H1 (cell line): Measurements from ENCODE around the gene OLA1. TPM values are rescaled to one million over a fixed set of nuclear protein-coding genes. Genes with fewer than 3 reads are reported as not detected.

Experiments
- CTCF ChIA-PET: fragments of 300-600 bp; sonication (Branson Sonifier 250); formaldehyde crosslinking; loops from one replicate; lab custom pipeline; 2021; ENCODE audit not compliant: partially characterized antibody; lab: Charles Lee
- POLR2A ChIA-PET: fragments of 300-600 bp; sonication (Branson Sonifier 250); formaldehyde crosslinking; loops from one replicate; lab custom pipeline; 2021; ENCODE audit warnings: inconsistent platforms; ENCODE audit not compliant: partially characterized antibody; lab: Charles Lee
- DNase-seq, 2 experiments: peaks; one replicate each; pipeline versions ENCODE4 v3.0.0 to v3.0.0-alpha.2; 2010 to 2022; ENCODE audit warnings: low spot score in 2 of 2, low read depth in 1 of 2, mixed read lengths in 1 of 2
- FAIRE-seq: peaks from 2 replicates; lab custom pipeline; 2011; peaks lifted over from hg19 to GRCh38; lab: Jason Lieb, UNC
- H2AFZ ChIP-seq: 2 replicates; pipeline ENCODE4 v1.8.1; 2012; ENCODE audit warnings: low read length, inconsistent platforms
- H2AK5ac ChIP-seq: 2 replicates; pipeline ENCODE4 v1.6.1; 2013; ENCODE audit warnings: low read depth, low read length
- H2BK120ac ChIP-seq: replicated peaks from 2 replicates; pipeline ENCODE3; 2013; ENCODE audit warnings: low read depth, low read length, inconsistent platforms
- H2BK12ac ChIP-seq: 2 replicates; pipeline ENCODE4 v1.6.1; 2013; ENCODE audit warnings: low read depth, low read length
- H2BK15ac ChIP-seq: 2 replicates; pipeline ENCODE4 v1.6.1; 2013; ENCODE audit warnings: low read length
- H2BK20ac ChIP-seq: 2 replicates; pipeline ENCODE4 v1.6.1; 2013; ENCODE audit warnings: low read length
- H2BK5ac ChIP-seq: 2 replicates; pipeline ENCODE4 v1.6.1; 2013; ENCODE audit warnings: low read depth, low read length
- H3K14ac ChIP-seq: 2 replicates; pipeline ENCODE4 v1.6.1; 2013; ENCODE audit warnings: inconsistent platforms; ENCODE audit not compliant: insufficient read length
- H3K18ac ChIP-seq: 2 replicates; pipeline ENCODE4 v1.6.1; 2013; ENCODE audit warnings: low read length; ENCODE audit errors: extremely low read depth
- H3K23ac ChIP-seq: 2 replicates; pipeline ENCODE4 v1.6.1; 2013; ENCODE audit warnings: inconsistent platforms; ENCODE audit not compliant: insufficient read length
- H3K23me2 ChIP-seq: 2 replicates; pipeline ENCODE4 v1.6.1; 2013; ENCODE audit warnings: low read depth, low read length
- H3K27ac ChIP-seq: 2 replicates; pipeline ENCODE4 v1.6.1; 2011; ENCODE audit warnings: low read depth, low read length, inconsistent platforms
- H3K27me3 ChIP-seq, 4 experiments: replicated peaks in 1 of 4; 1 replicate in 1 of 4; 2 replicates in 3 of 4; pipeline versions ENCODE4 v1.6.1 to v1.8.1; 2011 to 2013; ENCODE audit warnings: low read length in 3 of 4, mild to moderate bottlenecking in 3 of 4, inconsistent platforms in 2 of 4, mixed read lengths in 2 of 4, moderate library complexity in 1 of 4; ENCODE audit not compliant: control insufficient read depth in 3 of 4, insufficient read depth in 3 of 4; ENCODE audit errors: extremely low read depth in 1 of 4
- H3K36me3 ChIP-seq, 4 experiments: 2 replicates each; pipeline versions ENCODE4 v1.6.1 to v1.8.1; 2011 to 2013; ENCODE audit warnings: mild to moderate bottlenecking in 4 of 4, low read length in 3 of 4, moderate library complexity in 2 of 4, control low read depth in 1 of 4, inconsistent platforms in 1 of 4; ENCODE audit not compliant: insufficient read depth in 4 of 4, control insufficient read depth in 2 of 4
- H3K4ac ChIP-seq: replicated peaks from 2 replicates; pipeline ENCODE3; 2013; ENCODE audit warnings: low read length, low read depth, mixed read lengths, inconsistent platforms; ENCODE audit not compliant: insufficient read length
- H3K4me1 ChIP-seq, 4 experiments: replicated peaks in 1 of 4; 1 replicate in 1 of 4; 2 replicates in 3 of 4; pipeline versions ENCODE4 v1.6.1 to v1.8.1; 2011 to 2013; ENCODE audit warnings: low read length in 3 of 4, inconsistent platforms in 2 of 4, mixed read lengths in 1 of 4; ENCODE audit not compliant: insufficient read depth in 4 of 4, control insufficient read depth in 3 of 4
- H3K4me2 ChIP-seq, 2 experiments: 2 replicates each; pipeline versions ENCODE4 v1.6.1 to v1.8.1; 2011 to 2013; ENCODE audit warnings: low read depth in 2 of 2, low read length in 2 of 2, control low read depth in 1 of 2, inconsistent platforms in 1 of 2, mild to moderate bottlenecking in 1 of 2; ENCODE audit not compliant: insufficient read depth in 1 of 2
- H3K4me3 ChIP-seq, 4 experiments: fragments of 200-600, 300-600 bp in 1 of 4; sonication (generic), shearing (Covaris generic), sonication (Bioruptor Twin) in 1 of 4; 2 replicates each; pipeline versions ENCODE4 v1.5.1 to v1.8.1; 2011 to 2016; ENCODE audit warnings: low read length in 4 of 4, low read depth in 3 of 4, control low read depth in 2 of 4, inconsistent platforms in 2 of 4, mild to moderate bottlenecking in 2 of 4, mixed read lengths in 1 of 4, moderate library complexity in 1 of 4; ENCODE audit not compliant: insufficient read depth in 2 of 4; ENCODE audit errors: extremely low read depth in 1 of 4
- H3K56ac ChIP-seq: replicated peaks from 2 replicates; pipeline ENCODE3; 2013; ENCODE audit warnings: low read depth, mild to moderate bottlenecking, mixed read lengths, low read length, inconsistent platforms; ENCODE audit not compliant: insufficient read length
- H3K79me1 ChIP-seq: 2 replicates; pipeline ENCODE4 v1.6.1; 2013; ENCODE audit warnings: low read depth, low read length, control low read depth
- H3K79me2 ChIP-seq, 2 experiments: 2 replicates each; pipeline versions ENCODE4 v1.6.1 to v1.8.1; 2012 to 2013; ENCODE audit warnings: low read length in 2 of 2, mild to moderate bottlenecking in 2 of 2, inconsistent platforms in 1 of 2; ENCODE audit not compliant: insufficient read depth in 2 of 2, control insufficient read depth in 1 of 2
- H3K9ac ChIP-seq, 4 experiments: replicated peaks in 1 of 4; 1 replicate in 1 of 4; 2 replicates in 3 of 4; pipeline versions ENCODE4 v1.6.1 to v1.8.1; 2011 to 2013; ENCODE audit warnings: low read depth in 3 of 4, low read length in 3 of 4, control low read depth in 2 of 4, mild to moderate bottlenecking in 2 of 4, moderate library complexity in 2 of 4, inconsistent platforms in 1 of 4; ENCODE audit errors: extremely low read depth in 1 of 4
- H3K9me3 ChIP-seq, 2 experiments: 2 replicates each; pipeline versions ENCODE4 v1.6.1 to v1.8.1; 2012 to 2013; ENCODE audit warnings: mild to moderate bottlenecking in 2 of 2, moderate library complexity in 2 of 2, control low read depth in 1 of 2, inconsistent platforms in 1 of 2, low read depth in 1 of 2, low read length in 1 of 2, mixed read lengths in 1 of 2; ENCODE audit not compliant: insufficient read depth in 2 of 2
- H4K20me1 ChIP-seq, 2 experiments: replicated peaks in 1 of 2; 2 replicates each; pipeline versions ENCODE3 to v1.8.1; 2011 to 2013; ENCODE audit warnings: inconsistent platforms in 2 of 2, low read length in 2 of 2, mild to moderate bottlenecking in 1 of 2; ENCODE audit not compliant: insufficient read depth in 2 of 2, control insufficient read depth in 1 of 2
- H4K5ac ChIP-seq: 2 replicates; pipeline ENCODE4 v1.6.1; 2013; ENCODE audit warnings: low read length, low read depth, mixed read lengths, inconsistent platforms; ENCODE audit not compliant: insufficient read length
- H4K8ac ChIP-seq: 2 replicates; pipeline ENCODE4 v1.8.0; 2013; ENCODE audit warnings: mild to moderate bottlenecking, moderate library complexity, low read length, inconsistent platforms; ENCODE audit not compliant: insufficient read depth; ENCODE audit errors: extremely low read depth
- H4K91ac ChIP-seq: replicated peaks from 2 replicates; pipeline ENCODE3; 2013; ENCODE audit warnings: low read length, mixed read lengths, inconsistent platforms; ENCODE audit not compliant: insufficient read length
- EZH2 ChIP-seq: fragments of 200-600 bp; sonication (generic); IDR thresholded peaks from 2 replicates; pipeline ENCODE4 v1.7.1; 2012; ENCODE audit warnings: low read depth, mild to moderate bottlenecking, moderate library complexity, low read length, inconsistent platforms; ENCODE audit not compliant: severe bottlenecking
- JUN ChIP-seq: IDR thresholded peaks from 2 replicates; pipeline ENCODE4 v1.6.1; 2011; ENCODE audit warnings: low read depth, mild to moderate bottlenecking, improper control_type of control experiment, low read length
- NANOG ChIP-seq: IDR thresholded peaks from 2 replicates; pipeline ENCODE4 v1.6.1; 2011; ENCODE audit warnings: low read length, low read depth, mild to moderate bottlenecking, inconsistent platforms; ENCODE audit not compliant: insufficient read depth, poor library complexity, severe bottlenecking
- POLR2A ChIP-seq, 2 experiments: IDR thresholded peaks; 1 replicate in 1 of 2; 2 replicates in 1 of 2; pipeline ENCODE4 v1.6.1; 2011; ENCODE audit warnings: low read depth in 2 of 2, low read length in 2 of 2, mild to moderate bottlenecking in 2 of 2; ENCODE audit errors: control extremely low read depth in 1 of 2
- SIN3A ChIP-seq, 2 experiments: IDR thresholded peaks in 1 of 2; conservative IDR thresholded peaks in 1 of 2; 2 replicates each; pipeline ENCODE4 v1.6.1; 2011 to 2012; ENCODE audit warnings: low read length in 2 of 2, improper control_type of control experiment in 1 of 2, low read depth in 1 of 2, mild to moderate bottlenecking in 1 of 2
- ZNF274 ChIP-seq: IDR thresholded peaks from 2 replicates; pipeline ENCODE4 v1.7.0; 2012; ENCODE audit warnings: low read length, borderline replicate concordance; ENCODE audit errors: extremely low read depth
- WGBS, 2 experiments: shearing (Covaris generic) in 1 of 2; methylation state at CpG; one replicate each; pipeline versions ENCODE4 v1.1.6 to v1.1.7; 2013 to 2015; ENCODE audit warnings: low lambda C conversion rate in 2 of 2, mixed read lengths in 2 of 2, inconsistent platforms in 1 of 2, low coverage in 1 of 2, missing lambda C conversion rate in 1 of 2; ENCODE audit not compliant: insufficient replicate concordance in 2 of 2, insufficient coverage in 1 of 2, insufficient read length in 1 of 2; ENCODE audit errors: extremely low coverage in 1 of 2, missing lambda C conversion rate in 1 of 2; 5-methylcytosine and 5-hydroxymethylcytosine counted together
- polyA plus RNA-seq, 7 experiments: library from polyadenylated mRNA; depleted of rRNA in 3 of 7; stranded (reverse) in 5 of 7; unstranded in 2 of 7; fragments of >200 nt in 5 of 7; fragments of 200-250 nt in 2 of 7; gene quantifications; 1 replicate in 5 of 7; 2 replicates in 1 of 7; 4 replicates in 1 of 7; pipeline versions ENCODE4 v1.2.1 to v1.2.3, GENCODE V29; 2011 to 2013; ENCODE audit warnings: missing spikeins in 2 of 7, mixed read lengths in 2 of 7
- total RNA-seq: library from RNA; stranded (reverse); fragmentation: NEBNext Ultra II Directional; extraction: Animal tissue kit (Norgen Biotek cat#: 25700); gene quantifications from 2 replicates; pipeline ENCODE4 v1.2.1, GENCODE V29; 2021
- TF ChIP-seq, protein P1 (sequence below): IDR thresholded peaks from 2 replicates; pipeline ENCODE4 v1.6.1; 2011; ENCODE audit warnings: low read length, improper control_type of control experiment

The OLA1 gene
- total and polyA plus RNA-seq, 2 of the 8 experiments (the other 6 are each of a cell fraction or from before 2014, with no cell fraction given): 39.3 to 158 TPM

DNA sequence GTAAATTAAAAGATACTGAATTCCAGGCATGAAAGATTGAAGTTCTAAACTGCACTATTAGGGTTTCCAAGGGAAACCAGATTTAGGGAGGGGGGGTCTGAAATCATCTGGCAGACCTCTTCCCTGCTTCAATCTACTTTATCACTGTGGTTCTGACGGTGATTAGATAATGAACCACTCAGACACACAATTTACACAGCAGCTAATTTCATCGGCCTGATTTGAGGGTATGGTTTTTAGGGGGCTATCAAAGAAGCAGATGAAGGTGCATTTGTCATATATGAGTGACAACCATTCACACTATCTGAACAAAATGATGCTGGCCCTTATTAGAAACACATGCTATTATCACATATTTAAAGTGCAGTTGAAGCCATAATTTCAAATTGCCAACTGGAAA is 106.0 kb downstream of the OLA1 start:
- FAIRE-seq (no peak), DNase-seq (no peak)
- WGBS, 2 experiments: 95% methylated on average over 2 of the region's 2 CpGs; no CpG with 5 or more reads in 1 of the 2 experiments
- Histone ChIP-seq H2BK5ac (no peak overlapping the region), H2BK15ac (no peak overlapping the region), H3K4me2 (no peak overlapping the region), H2AFZ (no peak overlapping the region), H3K79me2 (peaks cover 0 to 8% of the 10 kb centered on the region in 2 experiments; a peak in 1 of 4 replicates), H3K23me2 (no peaks in the 10 kb centered on the region), H3K36me3 (peaks cover 0 to 4% (median under 1%) of the 10 kb centered on the region in 4 experiments; a peak in 3 of 8 replicates), H2BK12ac (no peak overlapping the region), H3K27ac (no peak overlapping the region), H3K79me1 (no peaks in the 10 kb centered on the region; the same call in none of the 2 replicates), H4K91ac (no peak overlapping the region), H2AK5ac (no peak overlapping the region), H3K27me3 (no peaks in the 10 kb centered on the region), H3K56ac (no peak overlapping the region), H2BK120ac (no peak overlapping the region), H3K9me3 (peaks cover under 1 to 2% of the 10 kb centered on the region in 2 experiments; a peak in 2 of 4 replicates), H3K23ac (no peak overlapping the region), H3K4me3 (no peak overlapping the region), H2BK20ac (no peak overlapping the region), H3K4me1 (no peaks in the 10 kb centered on the region), H4K5ac (no peak overlapping the region), H4K8ac (no peak overlapping the region), H3K14ac (no peak overlapping the region), H3K18ac (no peak overlapping the region), H3K4ac (no peak overlapping the region), H4K20me1 (no peaks in the 10 kb centered on the region), H3K9ac (no peak overlapping the region)
- TF ChIP-seq SIN3A (conservative IDR thresholded peaks at IDR 0.05 in 1 of 2, IDR thresholded peaks at IDR 0.05 in 1 of 2; ENCODE audit: low read depth in 1 of 2, low read length in 2 of 2): no peak
- TF ChIP-seq, protein P1, sequence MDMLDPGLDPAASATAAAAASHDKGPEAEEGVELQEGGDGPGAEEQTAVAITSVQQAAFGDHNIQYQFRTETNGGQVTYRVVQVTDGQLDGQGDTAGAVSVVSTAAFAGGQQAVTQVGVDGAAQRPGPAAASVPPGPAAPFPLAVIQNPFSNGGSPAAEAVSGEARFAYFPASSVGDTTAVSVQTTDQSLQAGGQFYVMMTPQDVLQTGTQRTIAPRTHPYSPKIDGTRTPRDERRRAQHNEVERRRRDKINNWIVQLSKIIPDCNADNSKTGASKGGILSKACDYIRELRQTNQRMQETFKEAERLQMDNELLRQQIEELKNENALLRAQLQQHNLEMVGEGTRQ: no peak
- TF ChIP-seq NANOG: no peak
- no peak for TF ChIP-seq ZNF274
- no peak for TF ChIP-seq POLR2A (IDR thresholded peaks at IDR 0.05; ENCODE audit: control extremely low read depth in 1 of 2, low read depth in 2 of 2, low read length in 2 of 2)
- TF ChIP-seq EZH2: no peak
- TF ChIP-seq JUN: no peak
- ChIA-PET CTCF (no interaction called here), POLR2A (no interaction called here)
